ENCODE results near the gene GABRB3.

The GABRB3 gene

GRCh38 chr15:26670116-26670515 lies 102.8 kb downstream of the GABRB3 start:
- no peak for DNase-seq

DNA sequence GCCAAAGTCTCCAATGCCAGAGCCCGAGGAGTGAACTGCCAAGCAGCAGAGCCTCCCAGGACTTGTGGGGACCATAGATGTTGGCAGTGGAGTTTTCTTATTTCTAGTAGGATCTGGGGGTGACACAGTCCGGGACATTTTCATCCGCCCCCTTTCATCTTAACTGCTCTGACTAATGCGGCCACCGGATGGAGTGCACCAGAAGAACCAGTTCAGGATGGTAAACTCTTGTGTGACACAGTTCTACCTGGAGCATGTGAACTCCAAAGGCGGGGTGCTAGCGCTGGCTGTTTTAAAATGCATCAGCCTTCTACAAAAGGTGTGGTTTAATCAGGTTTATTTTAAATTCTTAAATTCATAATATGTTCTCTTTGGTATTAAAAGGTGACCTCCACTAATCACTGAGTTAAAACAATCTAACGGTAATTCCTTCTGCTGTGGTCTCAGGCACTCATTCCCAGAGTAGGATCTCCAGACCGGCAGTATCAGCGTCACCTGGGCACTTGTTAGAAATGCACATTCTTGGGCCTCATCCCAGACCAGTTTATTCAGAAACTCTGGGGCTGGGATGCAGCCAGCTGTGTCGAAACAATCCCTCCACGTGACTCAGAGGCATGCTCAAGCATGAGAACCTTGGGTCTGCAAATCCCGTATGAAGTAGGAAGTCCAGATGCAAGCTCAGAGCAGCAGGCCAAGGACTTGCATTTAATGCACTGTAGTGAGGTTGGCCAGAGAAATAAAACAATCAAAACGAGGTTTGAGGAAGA lies 105.5 kb downstream of the GABRB3 start:
- no peak for DNase-seq

GRCh38 chr15:26665957-26666791 lies 106.7 kb downstream of the GABRB3 start:
- no peak for DNase-seq

DNA sequence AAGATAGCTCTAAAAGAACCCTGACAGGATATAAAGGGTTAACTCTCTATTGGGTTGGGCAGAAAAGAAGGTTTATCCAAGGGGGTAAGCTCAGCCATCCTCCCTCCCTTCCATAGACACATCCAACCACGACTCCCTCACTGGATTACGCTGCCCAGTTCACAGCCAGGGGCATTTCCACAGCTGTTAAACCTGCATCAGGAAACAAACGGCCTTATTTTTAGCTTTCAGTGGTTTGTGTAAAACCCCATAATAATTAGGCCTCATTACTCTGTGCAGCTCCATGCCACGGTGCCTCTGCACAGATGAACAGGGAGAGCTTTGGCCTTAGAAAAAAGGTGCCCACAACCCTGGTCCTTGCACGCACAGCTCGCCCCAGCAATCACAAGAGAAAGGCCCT lies 110.6 kb downstream of the GABRB3 start:
- no peak for DNase-seq

DNA sequence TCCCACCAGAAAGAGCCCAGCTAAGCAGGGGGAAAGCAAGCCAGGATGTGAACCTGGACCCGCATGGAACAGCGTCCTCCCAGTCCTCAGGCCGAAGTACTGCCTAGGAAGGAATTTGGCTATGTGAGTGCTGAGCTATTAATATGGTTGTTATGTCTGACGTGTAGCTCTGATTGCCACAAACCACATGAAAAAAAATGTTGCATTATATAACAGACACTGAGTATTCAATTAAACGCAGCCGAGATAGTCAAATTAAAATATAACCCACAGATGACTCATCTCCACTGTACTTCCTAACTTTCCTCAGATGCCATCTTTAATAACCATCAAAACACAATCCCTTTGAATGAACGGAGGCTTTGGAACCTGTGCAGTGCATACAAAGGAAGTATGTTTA lies 111.1 kb downstream of the GABRB3 start:
- DNase-seq: no peak

GRCh38 chr15:26661107-26661506 lies 111.8 kb downstream of the GABRB3 start:
- DNase-seq: no peak

DNA sequence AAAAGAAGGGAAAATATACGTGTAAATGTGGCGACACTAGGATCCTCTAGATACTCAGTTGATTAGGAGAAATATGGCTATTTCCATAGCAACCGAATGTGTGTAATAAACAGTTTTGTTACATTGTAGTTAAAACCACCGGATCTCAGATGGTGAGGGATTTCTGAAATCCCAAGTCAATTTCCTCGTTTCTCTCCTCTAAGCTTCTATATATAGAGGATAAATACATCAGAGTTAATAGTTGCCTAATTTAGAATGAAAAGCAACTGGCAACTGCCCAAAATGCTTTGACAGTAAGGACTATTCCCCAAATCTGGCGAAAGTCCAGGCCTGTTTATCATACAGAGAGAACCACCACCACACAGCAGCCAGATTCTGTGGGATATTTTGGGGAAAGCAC lies 112.6 kb downstream of the GABRB3 start:
- DNase-seq: no peak

- DNase-seq: no peak
Observed at GRCh38 chr15:26658290-26658689, 114.6 kb downstream of the GABRB3 start.

DNA sequence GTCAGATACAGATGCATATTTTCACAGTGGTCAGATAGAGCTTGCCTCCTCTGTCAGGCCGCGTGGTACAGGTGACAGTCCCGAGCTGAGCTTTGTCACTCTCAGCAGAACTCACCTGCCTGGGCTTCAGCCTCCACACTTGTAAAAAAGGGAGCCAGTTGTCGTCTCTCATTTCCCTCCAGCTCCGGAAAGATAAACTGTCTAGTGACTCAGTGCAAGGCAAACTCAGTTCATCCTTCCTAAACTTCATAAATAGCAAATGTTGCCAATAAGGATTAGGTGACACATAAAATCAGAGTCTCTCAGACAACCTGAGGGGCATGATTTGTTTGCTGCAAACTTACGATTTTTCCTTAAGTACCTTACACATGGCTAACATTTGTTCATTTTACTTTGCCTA lies 116.8 kb downstream of the GABRB3 start:
- DNase-seq: no peak

GRCh38 chr15:26651909-26652308 lies 121.0 kb downstream of the GABRB3 start:
- DNase-seq: no peak

DNA sequence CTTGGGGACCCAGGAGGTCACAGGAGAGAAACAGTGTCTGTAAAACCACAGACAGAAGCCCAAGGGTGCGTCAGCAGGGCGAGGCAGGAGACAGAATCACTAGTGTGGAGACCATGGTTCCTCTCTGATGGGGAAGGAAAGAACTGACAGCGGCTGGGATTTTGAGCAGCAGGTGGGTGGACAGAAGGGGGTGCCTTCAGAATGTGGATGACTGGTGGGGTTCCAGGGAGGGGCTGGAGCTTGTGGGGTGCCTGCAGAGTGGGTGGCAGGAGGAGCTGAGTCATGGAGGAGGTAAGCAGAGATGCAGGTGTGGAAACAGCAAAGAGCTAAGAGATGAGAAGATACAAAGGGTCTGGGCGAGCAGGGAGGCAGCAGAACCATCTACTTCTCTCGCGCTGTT lies 124.2 kb downstream of the GABRB3 start:
- no peak for DNase-seq

DNA sequence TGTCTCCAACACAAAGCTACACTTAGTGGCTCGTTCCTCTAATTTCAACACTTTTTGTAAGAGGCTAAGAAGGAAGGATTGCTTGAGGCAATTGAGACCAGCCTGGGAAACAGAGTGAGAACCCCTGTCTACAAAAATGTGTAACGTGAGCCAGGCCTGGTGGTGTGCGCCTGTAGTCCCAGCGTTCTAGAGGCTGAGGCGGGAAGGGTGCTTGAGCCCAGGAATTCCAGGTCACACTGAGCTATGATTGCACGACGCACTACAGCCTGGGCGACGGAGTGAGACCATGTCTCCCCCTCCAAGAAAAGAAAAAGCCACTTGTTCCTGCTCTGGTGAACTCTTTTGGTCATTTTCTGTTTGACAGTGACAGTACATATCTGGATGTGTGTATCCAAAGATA lies 127.9 kb downstream of the GABRB3 start:
- no peak for DNase-seq

DNA sequence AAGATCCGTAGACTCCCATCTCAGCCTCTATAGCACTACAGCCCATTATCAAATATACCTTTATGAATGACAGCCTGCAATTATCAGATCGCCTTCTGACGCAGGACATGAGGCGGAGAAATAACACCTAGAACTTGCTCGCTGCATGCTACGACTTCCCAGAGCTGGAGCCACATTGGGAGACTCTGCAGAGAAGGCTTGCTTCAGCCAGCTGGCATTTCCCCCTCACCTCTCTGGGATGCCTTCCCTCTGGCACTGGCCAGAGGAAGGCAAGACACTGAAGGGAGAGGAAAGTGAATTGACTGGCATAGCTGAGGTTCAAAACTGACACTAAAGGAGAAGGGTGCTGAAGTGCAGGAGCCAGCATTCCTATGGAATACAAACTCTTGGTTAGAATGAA lies 131.7 kb downstream of the GABRB3 start:
- DNase-seq: no peak

- DNase-seq: no peak
Observed at GRCh38 chr15:26640601-26641000, 132.3 kb downstream of the GABRB3 start.

DNA sequence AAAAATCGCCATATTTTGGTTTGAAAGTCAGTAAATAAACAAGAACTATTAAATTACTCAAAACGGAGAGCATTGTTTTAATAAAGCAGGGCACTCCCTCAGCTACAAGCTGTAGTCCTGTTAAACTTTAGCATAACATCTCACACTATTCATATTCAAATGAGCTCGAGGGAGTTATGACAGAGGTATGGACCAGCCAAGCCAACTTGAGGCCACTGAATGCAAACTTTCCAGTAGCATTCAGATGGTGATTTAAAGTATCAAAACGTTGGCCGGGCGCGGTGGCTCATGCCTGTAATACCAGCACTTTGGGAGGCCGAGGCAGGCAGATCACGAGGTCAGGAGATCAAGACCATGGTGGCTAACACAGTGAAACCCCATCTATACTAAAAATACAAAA lies 132.9 kb downstream of the GABRB3 start:
- no peak for DNase-seq

GRCh38 chr15:26635614-26636013 lies 137.3 kb downstream of the GABRB3 start:
- no peak for DNase-seq

DNA sequence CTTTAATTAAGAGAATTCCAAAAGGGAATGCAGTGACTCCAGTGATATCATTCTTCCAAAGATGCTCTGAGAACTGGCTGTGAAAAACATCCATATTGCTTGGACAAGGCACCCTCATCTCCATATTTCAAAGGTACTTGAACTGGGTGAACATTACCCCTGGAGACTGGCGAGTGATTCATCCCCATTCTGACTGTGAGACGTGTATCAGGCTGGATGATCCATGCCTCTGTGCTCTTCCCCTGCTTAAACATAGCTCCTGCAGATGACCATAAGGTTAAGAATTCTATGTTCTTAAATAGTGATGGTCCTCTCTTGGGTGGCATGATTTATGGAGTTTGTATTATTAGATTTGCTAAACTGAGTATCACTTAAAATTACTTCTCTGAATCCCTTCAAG lies 137.8 kb downstream of the GABRB3 start:
- DNase-seq: no peak

- no peak for DNase-seq
Observed at GRCh38 chr15:26634319-26634718, 138.5 kb downstream of the GABRB3 start.

DNA sequence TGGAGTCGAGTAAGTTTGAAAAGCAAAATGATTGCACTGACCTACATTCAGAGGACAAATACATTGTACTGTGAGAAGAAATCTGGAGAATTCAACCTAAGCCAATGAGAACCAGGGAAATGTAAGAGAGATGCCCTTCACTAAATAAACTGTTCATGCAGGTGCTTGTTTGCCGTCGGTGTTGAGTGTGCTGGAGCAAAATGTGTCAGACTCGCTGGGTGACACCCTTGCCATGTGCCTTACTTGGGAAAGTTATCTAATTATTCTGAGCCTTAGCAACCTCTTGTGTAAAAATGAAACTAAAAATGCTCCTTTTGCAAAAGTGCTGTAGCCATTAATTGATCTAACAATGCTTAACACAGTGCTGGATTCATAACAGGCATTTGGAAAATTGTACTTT lies 140.4 kb downstream of the GABRB3 start:
- DNase-seq: no peak

GRCh38 chr15:26631894-26632293 lies 141.0 kb downstream of the GABRB3 start:
- no peak for DNase-seq

GRCh38 chr15:26630857-26631256 lies 142.0 kb downstream of the GABRB3 start:
- no peak for DNase-seq

- no peak for DNase-seq
Observed at GRCh38 chr15:26628879-26629529, 143.9 kb downstream of the GABRB3 start.

DNA sequence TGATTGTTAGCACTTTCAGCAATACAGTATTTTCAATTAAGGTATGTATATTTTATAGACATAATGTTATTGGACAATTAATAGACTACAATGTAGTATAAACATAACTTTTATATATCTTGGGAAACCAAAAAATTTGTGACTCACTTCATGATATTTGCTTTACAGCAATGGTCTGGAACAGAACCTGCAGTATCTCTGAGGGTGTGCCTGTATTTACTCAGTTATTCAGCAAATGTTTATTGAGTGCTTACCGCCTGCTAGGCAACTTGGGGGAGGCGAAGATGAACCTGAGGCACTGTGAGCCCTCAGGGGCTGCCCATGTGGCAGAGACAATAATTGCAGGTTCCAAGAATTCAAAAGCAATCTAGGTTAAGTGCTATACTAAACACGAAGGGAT lies 144.8 kb downstream of the GABRB3 start:
- DNase-seq: no peak

GRCh38 chr15:26624128-26624527 lies 148.7 kb downstream of the GABRB3 start:
- no peak for DNase-seq

Measured in activated CD8-positive, alpha-beta memory T cell treated with anti-CD3 and anti-CD28 coated beads for 24 hours (primary cell).